Activated naive CD8-positive, alpha-beta T cell treated with anti-CD3 and anti-CD28 coated beads, Interleukin-2, amount 50 U/mL, for 16 hours (primary cell): ENCODE results near the gene GALNT12.

ENCODE experiments used
- DNase-seq: peaks from one replicate; pipeline ENCODE4 v3.0.0-alpha.2; 2020; ENCODE audit warnings: low read depth, low spot score

The GALNT12 gene

GRCh38 chr9:98783518-98784226 is 23.8 kb upstream of the GALNT12 start:
- DNase-seq = no peak

DNA sequence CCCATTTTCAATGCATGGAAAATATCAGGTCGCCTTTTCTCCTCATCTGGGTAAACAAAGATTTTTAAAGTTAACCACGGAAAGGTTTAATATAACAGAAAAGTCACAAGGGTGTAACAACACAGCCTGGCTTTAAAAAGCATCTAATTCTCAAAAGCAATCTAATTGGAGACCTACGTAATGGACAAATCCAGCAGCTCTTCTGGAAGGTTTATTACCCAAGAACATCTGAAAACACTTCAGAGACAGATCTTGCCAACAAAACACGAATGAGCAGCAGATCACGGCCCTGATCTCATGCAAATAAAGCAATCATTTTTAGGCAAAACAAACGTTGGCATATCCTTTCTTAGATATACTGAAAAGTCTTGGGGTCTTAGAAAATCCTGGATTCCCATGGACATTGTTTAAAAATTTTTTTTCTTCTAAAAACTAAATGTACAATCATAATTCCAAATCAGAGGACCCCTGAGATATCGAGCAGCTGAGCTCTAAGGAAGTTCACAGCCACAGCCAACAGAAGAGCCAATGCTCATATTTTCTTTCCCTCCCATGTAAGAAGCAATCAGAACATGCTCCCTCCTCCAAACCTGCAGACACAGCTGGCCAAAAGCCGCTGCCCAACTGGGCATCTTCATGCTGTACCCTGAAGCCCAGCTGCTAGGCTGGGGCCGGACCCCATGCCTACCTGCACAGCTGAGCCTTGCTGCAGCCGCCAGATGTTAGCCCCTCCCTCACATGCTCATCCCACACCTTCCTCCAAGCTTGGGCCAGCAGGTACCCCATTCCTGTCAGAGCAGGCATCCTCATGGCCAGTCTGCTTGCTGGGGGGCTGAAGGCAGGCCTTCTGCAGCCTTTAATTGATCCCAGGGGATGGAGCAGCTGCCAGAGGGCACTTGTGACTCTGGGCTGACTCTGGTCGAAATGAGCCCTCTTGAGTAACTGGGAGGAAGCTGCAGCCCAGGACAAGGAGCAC is 22.4 kb upstream of the GALNT12 start:
- no peak for DNase-seq

DNA sequence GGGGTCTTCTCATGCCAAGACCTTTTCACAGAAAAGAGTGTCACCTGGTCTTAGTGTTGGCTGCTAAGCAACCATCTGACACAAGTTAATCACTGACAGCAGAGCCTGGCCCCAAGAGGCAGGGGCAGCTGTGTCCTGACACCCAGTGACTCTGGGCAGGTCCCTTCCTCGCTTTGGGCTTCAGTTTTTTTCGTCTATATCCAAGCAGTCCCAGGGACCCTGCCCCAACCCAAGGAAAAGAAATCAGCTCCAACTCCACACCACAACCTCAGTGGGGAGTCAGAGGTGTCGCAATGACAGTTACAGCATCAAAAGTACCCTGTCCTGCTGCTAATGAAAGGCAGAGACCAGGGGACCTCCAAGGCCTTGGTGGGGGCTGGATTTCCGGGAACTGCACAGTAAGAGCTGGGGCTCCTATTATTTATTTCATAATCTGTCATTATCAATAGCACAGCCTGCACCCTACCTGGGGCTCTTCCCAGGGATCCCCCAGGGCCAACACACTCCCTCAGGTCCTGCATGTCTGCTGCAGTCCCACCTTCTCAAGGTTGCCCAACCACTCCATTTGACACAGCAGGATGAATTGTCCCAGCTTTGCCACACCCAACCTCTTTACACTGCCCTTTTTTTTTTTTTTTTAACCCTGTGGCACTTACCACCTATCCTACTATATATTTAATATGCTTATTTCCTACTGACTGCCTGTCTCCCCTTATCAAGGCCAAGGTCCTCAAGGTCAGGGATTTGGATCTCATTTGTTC is 20.5 kb upstream of the GALNT12 start:
- DNase-seq = no peak

- DNase-seq = no peak
Measured at GRCh38 chr9:98787766-98788335, 19.6 kb upstream of the GALNT12 start.

GRCh38 chr9:98789483-98790133 is 17.9 kb upstream of the GALNT12 start:
- no peak for DNase-seq

DNA sequence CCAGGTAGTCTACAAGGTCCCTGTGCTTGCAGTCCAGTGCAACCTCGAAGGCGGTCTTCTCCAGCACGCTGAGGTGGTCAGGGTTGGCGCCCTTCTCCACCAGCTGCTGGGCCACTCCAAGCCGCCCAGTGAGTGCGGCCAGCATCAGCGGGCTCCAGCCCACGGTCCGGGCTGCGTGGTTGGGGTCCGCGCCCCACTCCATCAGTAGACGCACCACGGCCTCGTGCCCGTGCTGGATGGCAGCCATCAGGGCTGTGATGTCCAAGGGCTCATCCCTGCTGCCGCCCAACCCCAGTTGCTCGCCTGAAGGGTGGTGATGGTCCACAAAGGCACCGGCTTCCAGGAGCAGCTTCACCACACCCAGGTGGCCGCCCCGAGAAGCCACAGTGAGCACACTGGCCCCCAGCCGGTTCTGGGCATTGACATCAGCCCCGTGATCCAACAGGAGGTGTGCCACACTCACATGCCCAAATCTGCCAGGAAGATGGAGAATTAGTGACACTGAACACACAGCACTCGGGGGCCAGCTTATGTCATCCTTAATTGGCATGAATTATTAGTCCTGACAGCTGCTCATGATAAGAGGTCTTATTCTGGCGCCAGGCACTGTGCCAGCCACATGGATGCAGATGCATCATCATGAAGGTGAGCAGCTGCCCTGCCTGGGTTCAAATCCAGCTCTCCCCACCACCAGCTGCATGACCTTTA is 17.2 kb upstream of the GALNT12 start:
- no peak for DNase-seq

DNA sequence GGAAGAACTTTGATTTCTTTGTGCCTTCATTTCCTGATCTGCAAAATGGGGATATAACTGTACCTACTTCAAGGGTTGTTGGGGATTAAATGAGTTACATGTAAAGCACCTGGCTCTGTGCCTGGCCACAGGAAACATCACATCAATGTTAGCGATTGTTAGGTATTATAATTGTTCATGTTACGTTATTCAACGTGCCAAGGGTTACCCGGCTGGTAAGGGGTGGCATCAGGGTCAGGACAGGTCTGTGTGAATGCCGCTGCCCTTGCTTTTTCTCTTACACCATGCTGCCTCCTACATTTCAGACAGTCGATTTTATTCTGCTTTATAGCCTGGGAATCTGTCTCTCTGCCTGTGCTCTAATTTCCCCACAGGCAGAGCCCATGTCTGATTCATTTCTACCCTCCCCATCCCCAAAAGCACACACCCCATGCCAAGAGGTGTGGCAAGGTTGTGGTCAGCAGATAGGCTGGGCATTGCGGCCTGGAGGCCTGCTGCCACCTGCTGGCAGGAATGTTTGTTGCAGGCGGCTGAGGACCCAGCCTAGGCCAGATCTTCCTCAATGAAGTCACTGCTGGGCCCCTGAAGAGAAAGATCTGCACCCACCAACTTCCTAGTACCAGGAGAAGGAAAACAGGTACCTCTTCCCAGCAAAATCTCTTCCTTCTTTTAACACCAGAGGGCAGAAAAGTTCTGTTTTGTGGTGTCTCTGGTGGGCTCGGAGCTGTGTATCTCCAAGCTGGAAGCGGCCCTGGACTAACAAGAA is 16.4 kb upstream of the GALNT12 start:
- DNase-seq = no peak

DNA sequence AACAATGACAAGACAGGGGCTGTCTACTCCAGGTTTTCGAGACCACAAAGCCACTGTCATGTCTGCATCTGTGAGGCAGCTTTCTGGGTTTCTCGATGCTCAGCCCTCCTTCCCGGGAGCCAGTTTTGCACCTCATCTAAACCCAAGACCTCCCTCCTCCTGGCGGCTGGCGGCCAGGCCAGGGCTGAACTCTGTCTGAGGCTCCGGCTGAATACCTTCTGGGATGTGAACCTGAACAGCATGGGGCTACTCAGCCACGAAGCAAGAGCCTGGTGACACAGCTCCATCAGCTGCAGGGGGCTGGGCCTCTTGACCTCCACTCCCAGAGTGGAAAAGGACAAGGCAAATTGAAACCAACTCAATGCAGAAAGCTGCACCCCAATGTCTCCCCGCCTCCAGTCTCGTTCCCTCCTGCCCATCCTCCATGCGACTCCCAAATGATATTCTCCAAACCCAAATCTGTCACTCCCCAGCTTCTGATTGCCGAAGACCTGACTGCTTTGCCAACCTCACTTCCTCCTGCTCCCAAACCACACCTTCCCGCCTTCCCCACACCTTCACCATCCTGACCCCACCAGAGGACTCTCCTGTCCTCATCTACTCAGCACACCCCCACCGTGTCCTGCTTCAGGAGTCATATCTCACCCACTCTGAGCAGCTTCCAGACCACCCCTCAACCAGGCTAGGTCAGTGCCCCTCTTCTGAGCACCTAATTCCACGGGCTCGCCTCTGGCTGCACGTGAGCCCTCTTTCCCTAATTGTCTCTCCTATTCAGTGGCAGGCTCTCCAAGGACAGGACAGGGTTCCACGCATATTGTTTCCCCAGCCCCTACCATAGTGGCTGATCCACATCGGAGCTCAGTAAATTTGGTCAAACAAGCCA is 15.6 kb upstream of the GALNT12 start:
- DNase-seq = no peak

DNA sequence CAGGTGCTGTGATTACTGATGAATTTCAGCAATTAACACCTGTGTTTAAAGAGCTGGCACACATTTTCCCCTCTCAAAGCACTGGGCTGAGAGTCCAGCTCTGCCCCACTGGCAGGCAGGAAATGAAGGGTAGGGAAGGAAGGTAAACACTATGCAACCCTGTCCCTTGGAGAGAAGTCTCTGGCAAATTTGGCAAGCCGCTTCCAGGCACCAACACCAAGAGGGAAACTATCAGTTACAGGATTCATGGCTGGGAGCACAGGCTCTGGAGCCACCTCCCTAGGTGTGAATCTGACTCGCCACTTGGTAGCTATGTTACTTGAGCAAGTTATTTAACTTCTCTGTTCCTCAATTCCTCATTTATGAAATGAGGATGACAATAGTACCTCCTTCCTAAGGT is 14.4 kb upstream of the GALNT12 start:
- DNase-seq = no peak

DNA sequence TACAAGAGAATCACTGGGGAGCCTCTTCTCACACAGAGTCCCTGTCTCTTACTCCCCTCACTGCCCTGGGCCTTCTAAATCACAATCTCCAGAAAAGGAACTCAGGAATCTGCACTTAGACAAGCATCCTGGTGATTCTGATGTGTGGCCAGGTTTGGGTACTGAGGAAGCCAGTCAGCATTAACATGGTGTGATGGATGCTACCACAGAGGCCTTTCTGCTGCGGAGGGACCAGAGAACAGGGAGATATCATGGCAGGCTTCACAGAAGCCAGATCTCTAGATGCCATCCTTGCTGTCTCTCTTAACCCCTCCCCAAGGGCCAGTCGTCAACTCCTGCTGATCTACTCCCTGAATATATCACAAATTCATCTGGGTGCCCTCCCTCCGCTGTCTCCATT is 12.7 kb upstream of the GALNT12 start:
- no peak for DNase-seq

GRCh38 chr9:98795295-98795955 is 12.0 kb upstream of the GALNT12 start:
- no peak for DNase-seq

- no peak for DNase-seq
Measured at GRCh38 chr9:98795970-98796363, 11.5 kb upstream of the GALNT12 start.

GRCh38 chr9:98796364-98797101 is 10.9 kb upstream of the GALNT12 start, which contains the start of gene ANKS6:
Gene ANKS6, minus strand, starts transcription at chr9:98796555. Its CDS starts 64 bp downstream, at chr9:98796491.
- DNase-seq = peak; percentile 64

GRCh38 chr9:98797491-98797890 is 10.0 kb upstream of the GALNT12 start:
- DNase-seq = no peak

- DNase-seq = no peak
Measured at GRCh38 chr9:98798254-98798653, 9.2 kb upstream of the GALNT12 start.

DNA sequence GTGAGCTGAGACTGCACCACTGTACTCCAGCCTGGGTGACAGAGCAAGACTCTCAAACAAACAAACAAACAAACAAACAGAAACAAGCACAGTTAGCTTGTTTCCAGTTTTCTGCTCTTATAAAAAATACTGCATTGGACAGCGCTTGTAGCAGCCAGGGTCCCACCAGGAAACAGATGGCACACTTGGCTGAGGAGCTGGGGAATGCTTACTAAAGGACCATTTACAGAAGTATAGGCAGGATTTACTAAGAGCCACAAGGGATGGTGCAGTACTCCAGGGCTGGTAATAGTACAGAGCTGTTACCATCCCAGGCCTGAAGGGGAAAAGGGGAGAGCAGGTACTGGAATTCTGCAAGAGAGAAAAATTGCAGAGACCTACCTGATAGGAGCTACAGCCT is 5.9 kb upstream of the GALNT12 start:
- no peak for DNase-seq

GRCh38 chr9:98801969-98802371 is 5.5 kb upstream of the GALNT12 start:
- DNase-seq = no peak
